H9 (cell line): Measurements from ENCODE around the gene CATSPERE. TPM values are rescaled to one million over a fixed set of nuclear protein-coding genes. Genes with fewer than 3 reads are reported as not detected.

Experiments used
- DNase-seq: peaks from one replicate; pipeline ENCODE4 v3.0.0-alpha.2; 2017
- H2AFZ ChIP-seq: one replicate; pipeline ENCODE4 v1.6.1; 2013; ENCODE audit warnings: mild to moderate bottlenecking, low read length, control low read depth, moderate library complexity
- H2AK5ac ChIP-seq: 2 replicates; pipeline ENCODE4 v1.6.1; 2013; ENCODE audit warnings: low read length, control low read depth, mixed read lengths; ENCODE audit not compliant: insufficient read length
- H2BK120ac ChIP-seq: one replicate; pipeline ENCODE4 v1.6.1; 2013; ENCODE audit warnings: low read depth, mild to moderate bottlenecking, low read length, control low read depth, inconsistent platforms; ENCODE audit not compliant: poor library complexity, severe bottlenecking
- H2BK12ac ChIP-seq: 2 replicates; pipeline ENCODE4 v1.6.1; 2013; ENCODE audit warnings: low read length, control low read depth, mixed read lengths, low read depth; ENCODE audit not compliant: insufficient read length
- H2BK15ac ChIP-seq: 2 replicates; pipeline ENCODE4 v1.6.1; 2013; ENCODE audit warnings: low read depth, low read length, control low read depth
- H2BK20ac ChIP-seq: one replicate; pipeline ENCODE4 v1.6.1; 2013; ENCODE audit warnings: low read depth, mild to moderate bottlenecking, low read length, control low read depth, inconsistent platforms; ENCODE audit not compliant: poor library complexity, severe bottlenecking
- H2BK5ac ChIP-seq: 2 replicates; pipeline ENCODE4 v1.6.1; 2013; ENCODE audit warnings: low read length, control low read depth, mixed read lengths; ENCODE audit not compliant: insufficient read length
- H3K14ac ChIP-seq: 2 replicates; pipeline ENCODE4 v1.6.1; 2013; ENCODE audit warnings: low read length, control low read depth; ENCODE audit not compliant: insufficient read depth
- H3K18ac ChIP-seq: 2 replicates; pipeline ENCODE4 v1.6.1; 2013; ENCODE audit warnings: low read depth, mild to moderate bottlenecking, mixed read lengths, low read length, control low read depth; ENCODE audit not compliant: insufficient read length
- H3K23ac ChIP-seq: 2 replicates; pipeline ENCODE4 v1.6.1; 2013; ENCODE audit warnings: low read length, control low read depth, mixed read lengths, low read depth; ENCODE audit not compliant: insufficient read length
- H3K23me2 ChIP-seq: 2 replicates; pipeline ENCODE4 v1.6.1; 2013; ENCODE audit warnings: low read depth, mild to moderate bottlenecking, mixed read lengths, low read length, control low read depth; ENCODE audit not compliant: insufficient read length, poor library complexity, severe bottlenecking
- H3K27ac ChIP-seq: 2 replicates; pipeline ENCODE4 v1.5.1; 2013; ENCODE audit warnings: low read length, control low read depth, mixed read lengths, low read depth; ENCODE audit not compliant: insufficient read length
- H3K27me3 ChIP-seq: 2 replicates; pipeline ENCODE4 v1.6.1; 2013; ENCODE audit warnings: low read length, control low read depth, inconsistent platforms; ENCODE audit not compliant: insufficient read depth
- H3K4ac ChIP-seq: 2 replicates; pipeline ENCODE4 v1.6.1; 2013; ENCODE audit warnings: low read depth, mild to moderate bottlenecking, control low read depth, inconsistent platforms, low read length, moderate library complexity
- H3K4me1 ChIP-seq: 2 replicates; pipeline ENCODE4 v1.6.1; 2013; ENCODE audit warnings: low read length, control low read depth, inconsistent platforms; ENCODE audit not compliant: insufficient read depth
- H3K4me2 ChIP-seq: 2 replicates; pipeline ENCODE4 v1.6.1; 2013; ENCODE audit warnings: low read length, control low read depth, mixed read lengths; ENCODE audit not compliant: insufficient read length, insufficient read depth
- H3K56ac ChIP-seq: 2 replicates; pipeline ENCODE4 v1.6.1; 2013; ENCODE audit warnings: low read depth, mild to moderate bottlenecking, mixed read lengths, low read length, control low read depth; ENCODE audit not compliant: insufficient read length
- H3K79me1 ChIP-seq: 2 replicates; pipeline ENCODE4 v1.6.1; 2013; ENCODE audit warnings: low read depth, mild to moderate bottlenecking, moderate library complexity, low read length, control low read depth, inconsistent platforms; ENCODE audit not compliant: insufficient read depth, poor library complexity, severe bottlenecking
- H3K79me2 ChIP-seq: 2 replicates; pipeline ENCODE4 v1.6.1; 2013; ENCODE audit warnings: low read length, control low read depth, inconsistent platforms; ENCODE audit not compliant: insufficient read depth
- H3K9ac ChIP-seq: 2 replicates; pipeline ENCODE4 v1.6.1; 2013; ENCODE audit warnings: low read length, control low read depth, mixed read lengths; ENCODE audit not compliant: insufficient read length; ENCODE audit errors: extremely low read depth
- H3K9me3 ChIP-seq: one replicate; pipeline ENCODE4 v1.6.1; 2013; ENCODE audit warnings: low read depth, low read length, inconsistent platforms; ENCODE audit not compliant: control insufficient read depth
- H3T11ph ChIP-seq: one replicate; pipeline ENCODE4 v1.6.1; 2013; ENCODE audit warnings: mild to moderate bottlenecking, low read length, control low read depth, inconsistent platforms
- H4K20me1 ChIP-seq: one replicate; pipeline ENCODE4 v1.6.1; 2013; ENCODE audit not compliant: control insufficient read depth, insufficient read length, insufficient read depth
- H4K5ac ChIP-seq: 2 replicates; pipeline ENCODE4 v1.6.1; 2013; ENCODE audit warnings: low read depth, mild to moderate bottlenecking, mixed read lengths, low read length, control low read depth; ENCODE audit not compliant: insufficient read length
- H4K8ac ChIP-seq: replicated peaks from 2 replicates; pipeline ENCODE4 v1.6.1; 2013; ENCODE audit warnings: low read length, control low read depth, mixed read lengths, low read depth; ENCODE audit not compliant: insufficient read length
- H4K91ac ChIP-seq: 2 replicates; pipeline ENCODE4 v1.6.1; 2013; ENCODE audit warnings: low read depth, mild to moderate bottlenecking, moderate library complexity, mixed read lengths, low read length, control low read depth; ENCODE audit not compliant: insufficient read length
- H3K27ac Mint-ChIP-seq, 3 experiments: 2 replicates in 2 of 3; 3 replicates in 1 of 3; pipeline ENCODE4 v1.8.0; 2020 to 2021; ENCODE audit warnings: mixed read lengths in 3 of 3, mild to moderate bottlenecking in 1 of 3, moderate library complexity in 1 of 3
- H3K27me3 Mint-ChIP-seq: 2 replicates; pipeline ENCODE4 v1.8.0; 2021; ENCODE audit warnings: low read depth, mild to moderate bottlenecking, moderate library complexity, mixed read lengths
- H3K36me3 Mint-ChIP-seq, 3 experiments: 2 replicates in 2 of 3; 3 replicates in 1 of 3; pipeline ENCODE4 v1.8.0; 2020 to 2021; ENCODE audit warnings: low read depth in 3 of 3, mixed read lengths in 3 of 3; ENCODE audit not compliant: insufficient read depth in 1 of 3
- H3K4me1 Mint-ChIP-seq, 2 experiments: 2 replicates each; pipeline ENCODE4 v1.8.0; 2020; ENCODE audit warnings: mixed read lengths in 2 of 2
- H3K4me3 Mint-ChIP-seq, 2 experiments: 2 replicates in 1 of 2; 3 replicates in 1 of 2; pipeline ENCODE4 v1.8.0; 2020 to 2021; ENCODE audit warnings: mild to moderate bottlenecking in 2 of 2, mixed read lengths in 2 of 2, moderate library complexity in 1 of 2
- H3K9me3 Mint-ChIP-seq, 2 experiments: 2 replicates in 1 of 2; 3 replicates in 1 of 2; pipeline ENCODE4 v1.8.0; 2020; ENCODE audit warnings: mild to moderate bottlenecking in 2 of 2, mixed read lengths in 2 of 2, moderate library complexity in 1 of 2
- CTCF ChIP-seq: fragments of 200-600 bp; sonication (generic); conservative IDR thresholded peaks from 3 replicates; pipeline ENCODE4 v1.8.0; 2021; ENCODE audit warnings: antibody characterized with exemption, mild to moderate bottlenecking
- WGBS: extraction: QIAGEN DNeasy Blood & Tissue Kit; methylation state at CpG from one replicate; pipeline ENCODE4 v1.1.7; 2013; ENCODE audit warnings: missing lambda C conversion rate, low lambda C conversion rate, mixed read lengths; ENCODE audit not compliant: insufficient read length; ENCODE audit errors: extremely low coverage; 5-methylcytosine and 5-hydroxymethylcytosine counted together
- total RNA-seq: library from RNA; stranded (reverse); gene quantifications from 2 replicates; pipeline ENCODE4 v1.2.1, GENCODE V29; 2021

The CATSPERE gene
- total RNA-seq, 1 experiment from 2014 or later = 0.31 TPM

- Histone ChIP-seq H3K4ac (no peak overlapping the region), H3K23ac (no peak overlapping the region), H3K14ac (no peak overlapping the region), H2BK15ac (no peak overlapping the region), H2BK5ac (no peak overlapping the region), H3T11ph (no peak overlapping the region), H3K23me2 (no peaks in the 10 kb centered on the region), H3K27ac (no peak overlapping the region), H2BK120ac (no peak overlapping the region), H4K20me1 (no peaks in the 10 kb centered on the region), H3K9me3 (no peaks in the 10 kb centered on the region), H4K8ac (no peak overlapping the region), H3K79me1 (no peaks in the 10 kb centered on the region), H3K56ac (no peak overlapping the region), H3K4me2 (no peak overlapping the region), H4K91ac (no peak overlapping the region), H3K79me2 (no peaks in the 10 kb centered on the region), H4K5ac (no peak overlapping the region), H2AK5ac (no peak overlapping the region), H2BK12ac (no peak overlapping the region), H2AFZ (no peak overlapping the region), H3K9ac (no peak overlapping the region), H2BK20ac (no peak overlapping the region), H3K27me3 (no peaks in the 10 kb centered on the region), H3K4me1 (no peaks in the 10 kb centered on the region), H3K18ac (no peak overlapping the region)
- Mint-ChIP-seq H3K27me3 (no peaks in the 10 kb centered on the region), H3K4me1 (no peaks in the 10 kb centered on the region), H3K9me3 (peaks cover 0 to 2% of the 10 kb centered on the region in 2 experiments; a peak in 1 of 5 replicates), H3K36me3 (no peaks in the 10 kb centered on the region), H3K4me3 (no peak overlapping the region), H3K27ac (no peak overlapping the region)
- TF ChIP-seq CTCF = no peak
- WGBS = no CpG with 5 or more reads among the region's 5 CpGs
- DNase-seq = no peak
These were observed 52.4 kb downstream of the CATSPERE start for GRCh38 chr1:244513493-244513892.
